NCI-H146 treated with DMSO at 0.1 percent for 48 hours (cell line): ENCODE measurements around the gene GRIN2D.

ENCODE experiments used
- DNase-seq: peaks from one replicate; lab custom pipeline; 2025; ENCODE audit not compliant: unreplicated experiment; lab: John Stamatoyannopoulos, UW

The GRIN2D gene

GRCh38 chr19:48393559-48394330, at the start of gene GRIN2D:
Gene GRIN2D (plus strand): TSS chr19:48393668. CDS start chr19:48398393, 4,725 bp downstream.
- no peak for DNase-seq

- no peak for DNase-seq
These were observed 48.6 kb upstream of the GRIN2D start for GRCh38 chr19:48344892-48345291.

GRCh38 chr19:48346191-48346590, 47.3 kb upstream of the GRIN2D start:
- DNase-seq, result no peak

GRCh38 chr19:48348045-48348444, 45.4 kb upstream of the GRIN2D start:
- DNase-seq, result no peak

- DNase-seq, result no peak
These were observed 44.7 kb upstream of the GRIN2D start for GRCh38 chr19:48348737-48349136.

- DNase-seq, result no peak
These were observed 42.6 kb upstream of the GRIN2D start for GRCh38 chr19:48350856-48351255.

- peak; percentile 42 for DNase-seq
These were observed 42.1 kb upstream of the GRIN2D start for GRCh38 chr19:48351341-48351752.

- no peak for DNase-seq
These were observed 39.8 kb upstream of the GRIN2D start for GRCh38 chr19:48353677-48354076.

GRCh38 chr19:48354332-48354992, 39.0 kb upstream of the GRIN2D start:
- DNase-seq, result peak; percentile 46

GRCh38 chr19:48355365-48355954, 38.0 kb upstream of the GRIN2D start:
- no peak for DNase-seq

- DNase-seq, result no peak
These were observed 34.3 kb upstream of the GRIN2D start for GRCh38 chr19:48359123-48359522.

- no peak for DNase-seq
These were observed 31.6 kb upstream of the GRIN2D start for GRCh38 chr19:48361912-48362311.

- DNase-seq, result peak; percentile 98
These were observed 30.6 kb upstream of the GRIN2D start for GRCh38 chr19:48362716-48363499.

GRCh38 chr19:48363500-48363809, 30.0 kb upstream of the GRIN2D start:
- no peak for DNase-seq

- peak; percentile 99 for DNase-seq
These were observed 29.5 kb upstream of the GRIN2D start, which contains the start of the genes SYNGR4 and TMEM143 for GRCh38 chr19:48363810-48364597. Gene SYNGR4 (plus strand): TSS chr19:48364367. CDS start chr19:48365843, 1,476 bp downstream. Gene TMEM143 (minus strand): TSS chr19:48363940. CDS start chr19:48363920, 20 bp downstream.

- no peak for DNase-seq
These were observed 28.7 kb upstream of the GRIN2D start for GRCh38 chr19:48364598-48365348.

GRCh38 chr19:48365602-48366001, 27.9 kb upstream of the GRIN2D start:
- no peak for DNase-seq

GRCh38 chr19:48367855-48368254, 25.6 kb upstream of the GRIN2D start:
- DNase-seq, result no peak

- peak; percentile 71 for DNase-seq
These were observed 24.5 kb upstream of the GRIN2D start for GRCh38 chr19:48368936-48369335.

- DNase-seq, result no peak
These were observed 22.5 kb upstream of the GRIN2D start for GRCh38 chr19:48370955-48371354.
